Erythroblast (primary cell): Measurements from ENCODE around the gene INO80D.

Experiments used
- GATA1 ChIP-seq: IDR thresholded peaks from 2 replicates; pipeline ENCODE4 v1.6.1; 2011; ENCODE audit warnings: low read depth, mild to moderate bottlenecking, control low read depth, low read length, moderate library complexity
- POLR2A ChIP-seq: IDR thresholded peaks from 2 replicates; pipeline ENCODE4 v1.6.1; 2011; ENCODE audit warnings: mild to moderate bottlenecking, low read length

GRCh38 chr2:206054952-206055351 is 31.0 kb downstream of the INO80D start:
- TF ChIP-seq POLR2A = no peak
- no peak for TF ChIP-seq GATA1
